Measurements from ENCODE around the gene MORN4. TPM values are rescaled to one million over a fixed set of nuclear protein-coding genes. Genes with fewer than 3 reads are reported as not detected.

The MORN4 gene
- total RNA-seq, 1 donor from 2014 or later, result 15.8 TPM

- TF ChIP-seq CTCF (conservative IDR thresholded peaks at IDR 0.05), result no peak
- no peaks in the 10 kb centered on the region for H3K4me1 Mint-ChIP-seq (ENCODE audit: unreplicated experiment)
- H3K27me3 Mint-ChIP-seq, result no peaks in the 10 kb centered on the region
- no peak for DNase-seq (ENCODE audit: extremely low spot score, unreplicated experiment)
- no peaks in the 10 kb centered on the region for H3K36me3 Mint-ChIP-seq
- H3K4me3 Mint-ChIP-seq, result no peak overlapping the region
- H3K9me3 Mint-ChIP-seq, result no peaks in the 10 kb centered on the region
- peak overlapping the region; percentile 48 for H3K27ac Mint-ChIP-seq
These were observed 34.1 kb downstream of the MORN4 start for GRCh38 chr10:97599272-97599619.

GRCh38 chr10:97598407-97599271 lies 34.7 kb downstream of the MORN4 start:
- no peaks in the 10 kb centered on the region for H3K27me3 Mint-ChIP-seq
- H3K27ac Mint-ChIP-seq, result peak overlapping the region; percentile 48
- no peaks in the 10 kb centered on the region for H3K4me1 Mint-ChIP-seq (ENCODE audit: unreplicated experiment)
- no peak overlapping the region for H3K4me3 Mint-ChIP-seq
- DNase-seq (ENCODE audit: extremely low spot score, unreplicated experiment), result no peak
- TF ChIP-seq CTCF (conservative IDR thresholded peaks at IDR 0.05), result no peak
- no peaks in the 10 kb centered on the region for H3K36me3 Mint-ChIP-seq
- H3K9me3 Mint-ChIP-seq, result no peaks in the 10 kb centered on the region

GRCh38 chr10:97597778-97598177 lies 35.5 kb downstream of the MORN4 start:
- no peak overlapping the region for H3K4me3 Mint-ChIP-seq
- H3K27me3 Mint-ChIP-seq, result no peaks in the 10 kb centered on the region
- DNase-seq (ENCODE audit: extremely low spot score, unreplicated experiment), result no peak
- TF ChIP-seq CTCF (conservative IDR thresholded peaks at IDR 0.05), result no peak
- H3K9me3 Mint-ChIP-seq, result no peaks in the 10 kb centered on the region
- no peaks in the 10 kb centered on the region for H3K4me1 Mint-ChIP-seq (ENCODE audit: unreplicated experiment)
- no peaks in the 10 kb centered on the region for H3K36me3 Mint-ChIP-seq
- H3K27ac Mint-ChIP-seq, result peak overlapping the region; percentile 21

DNA sequence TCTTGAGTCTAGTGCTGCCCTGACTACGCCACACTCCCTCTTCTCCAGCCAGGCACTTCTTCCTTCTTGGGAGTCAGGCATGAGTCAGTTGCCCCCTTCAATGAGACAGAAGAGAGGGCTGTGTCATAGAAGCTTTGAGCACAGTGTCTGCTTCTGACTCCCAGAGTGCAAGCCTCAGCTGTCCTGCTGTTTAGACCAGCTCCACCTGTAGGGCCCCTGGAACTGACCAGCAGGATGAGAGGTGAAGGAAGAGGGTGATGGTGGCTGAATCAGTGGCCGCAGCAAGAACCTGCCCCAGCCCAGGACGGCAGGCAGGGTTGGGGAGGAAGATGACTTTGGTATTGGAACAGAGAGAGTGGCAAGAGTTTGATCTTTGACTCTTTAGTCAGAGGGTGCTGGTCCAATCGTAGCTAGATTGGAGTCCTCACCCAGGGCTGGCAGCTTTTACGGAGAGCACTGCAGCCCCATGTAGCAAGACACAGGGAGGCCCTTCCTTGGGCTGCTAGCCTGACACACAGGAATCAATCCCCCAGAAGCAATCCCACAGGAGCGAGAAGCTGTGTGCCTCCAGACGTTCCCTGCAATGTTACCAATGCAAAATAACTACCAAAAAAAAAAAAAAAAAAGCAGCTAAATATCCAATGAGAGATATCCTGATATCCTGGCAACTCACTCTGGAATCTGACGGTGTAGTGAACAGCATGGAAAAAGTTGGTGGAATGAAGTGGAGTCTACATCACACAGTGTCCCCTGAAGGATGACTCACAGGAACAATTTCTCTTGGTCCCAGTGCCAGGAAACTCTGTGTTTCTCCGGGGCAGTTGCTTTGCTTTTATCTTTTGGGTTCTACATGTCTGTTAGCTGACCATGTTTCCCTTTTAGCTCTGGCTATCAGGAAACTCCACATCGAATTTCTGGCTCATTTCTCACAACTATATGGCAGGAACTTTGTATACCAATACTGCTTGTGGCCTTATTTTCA lies 36.9 kb downstream of the MORN4 start:
- no peaks in the 10 kb centered on the region for H3K36me3 Mint-ChIP-seq
- DNase-seq (ENCODE audit: extremely low spot score, unreplicated experiment), result no peak
- H3K4me1 Mint-ChIP-seq (ENCODE audit: unreplicated experiment), result no peaks in the 10 kb centered on the region
- no peaks in the 10 kb centered on the region for H3K9me3 Mint-ChIP-seq
- peak overlapping the region; percentile 2 for H3K27ac Mint-ChIP-seq
- no peak for TF ChIP-seq CTCF (conservative IDR thresholded peaks at IDR 0.05)
- no peaks in the 10 kb centered on the region for H3K27me3 Mint-ChIP-seq
- H3K4me3 Mint-ChIP-seq, result no peak overlapping the region

DNA sequence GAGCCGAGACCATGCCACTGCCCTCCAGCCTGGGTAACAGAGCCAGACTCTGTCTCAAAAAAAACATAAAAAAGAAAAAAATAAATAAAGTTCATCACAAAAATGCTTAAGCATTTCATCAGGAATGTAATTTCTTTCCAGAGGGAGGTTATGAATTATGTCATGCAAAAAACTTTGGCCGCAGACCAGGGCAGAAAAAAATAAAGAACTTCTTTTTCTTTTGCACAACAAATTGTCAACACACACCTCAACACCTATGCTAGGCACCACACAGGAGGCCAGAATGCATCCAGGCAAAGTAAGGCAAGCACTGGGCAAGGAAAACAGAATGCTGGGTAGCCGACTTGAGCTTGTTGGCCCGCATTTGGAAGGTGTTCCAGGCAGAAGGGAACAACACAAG lies 39.9 kb downstream of the MORN4 start:
- Mint-ChIP-seq H3K9me3 (no peaks in the 10 kb centered on the region), H3K27ac (no peak overlapping the region)

More for the DNA sequence above, 39.9 kb downstream of the MORN4 start:
- Mint-ChIP-seq H3K4me3 (no peak overlapping the region), H3K36me3 (no peaks in the 10 kb centered on the region), H3K27me3 (no peaks in the 10 kb centered on the region), H3K4me1 (ENCODE audit: unreplicated experiment) (no peaks in the 10 kb centered on the region)
- no peak for TF ChIP-seq CTCF (conservative IDR thresholded peaks at IDR 0.05)
- no peak for DNase-seq (ENCODE audit: extremely low spot score, unreplicated experiment)
